HEK293 (cell line): ENCODE results near the gene HMGN4.

ENCODE experiments used
- CTCF ChIA-PET: fragments of 350-600 bp; formaldehyde crosslinking; extraction: SDS; loops from one replicate; lab custom pipeline; 2021; ENCODE audit warnings: antibody characterized with exemption; lab: Yijun Ruan, JAX
- POLR2A ChIA-PET: fragments of 300-600 bp; formaldehyde crosslinking; extraction: SDS; loops from one replicate; lab custom pipeline; 2020; ENCODE audit warnings: antibody characterized with exemption, inconsistent platforms; lab: Yijun Ruan, JAX
- H3K27ac ChIP-seq: fragments of 200-500 bp; sonication (Bioruptor generic); 2 replicates; pipeline ENCODE4 v1.5.1; 2014; ENCODE audit warnings: low read depth, low read length, control low read depth, inconsistent platforms; ENCODE audit errors: extremely low read depth
- H3K36me3 ChIP-seq, 2 experiments: fragments of 200-500 bp in 1 of 2; sonication (Bioruptor generic) in 1 of 2; 1 replicate in 1 of 2; 2 replicates in 1 of 2; pipeline ENCODE4 v1.5.1; 2014 to 2017; ENCODE audit warnings: inconsistent platforms in 2 of 2, low read length in 2 of 2; ENCODE audit not compliant: control insufficient read depth in 2 of 2, insufficient read depth in 1 of 2
- H3K4me1 ChIP-seq: fragments of 200-500 bp; sonication (Bioruptor generic); 2 replicates; pipeline ENCODE4 v1.5.1; 2014; ENCODE audit warnings: mild to moderate bottlenecking, low read length, inconsistent platforms; ENCODE audit not compliant: control insufficient read depth, insufficient read depth
- H3K4me3 ChIP-seq: 2 replicates; pipeline ENCODE4 v1.5.1; 2011; ENCODE audit warnings: low read depth, mild to moderate bottlenecking, control low read depth, low read length, moderate library complexity
- H3K9me3 ChIP-seq: fragments of 200-500 bp; sonication (Bioruptor generic); 2 replicates; pipeline ENCODE4 v1.5.1; 2014; ENCODE audit warnings: low read depth, low read length, inconsistent platforms; ENCODE audit not compliant: control insufficient read depth, insufficient read depth
- HOXD13 ChIP-seq: sonication (generic); formaldehyde crosslinking; IDR thresholded peaks from 2 replicates; pipeline ENCODE4 v1.8.0; 2022; ENCODE audit warnings: missing genetic modification reagents, borderline replicate concordance
- KLF8 ChIP-seq: fragments of 450-650 bp; formaldehyde crosslinking; IDR thresholded peaks from 2 replicates; pipeline ENCODE4 v1.5.1; 2016; ENCODE audit warnings: missing biosample characterization, missing genetic modification characterization
- MEIS1 ChIP-seq: sonication (generic); formaldehyde crosslinking; IDR thresholded peaks from 2 replicates; pipeline ENCODE4 v1.8.1; 2022; ENCODE audit warnings: missing genetic modification reagents, mild to moderate bottlenecking, borderline replicate concordance
- PRDM1 ChIP-seq: fragments of 450-650 bp; formaldehyde crosslinking; IDR thresholded peaks from 2 replicates; pipeline ENCODE4; 2016; ENCODE audit warnings: missing biosample characterization, missing genetic modification characterization
- REPIN1 ChIP-seq: fragments of 450-650 bp; formaldehyde crosslinking; IDR thresholded peaks from 2 replicates; pipeline ENCODE4 v1.5.1; 2017; ENCODE audit warnings: missing biosample characterization, missing genetic modification characterization, low read depth
- ZBTB17 ChIP-seq: fragments of 450-650 bp; formaldehyde crosslinking; IDR thresholded peaks from 2 replicates; pipeline ENCODE4 v1.5.1; 2016; ENCODE audit warnings: missing biosample characterization, missing genetic modification characterization
- ZBTB21 ChIP-seq: fragments of 450-650 bp; formaldehyde crosslinking; IDR thresholded peaks from 2 replicates; pipeline ENCODE4 v1.5.1; 2017; ENCODE audit warnings: missing biosample characterization, missing genetic modification characterization
- ZBTB8A ChIP-seq: fragments of 450-650 bp; formaldehyde crosslinking; IDR thresholded peaks from 2 replicates; pipeline ENCODE4 v1.5.1; 2016; ENCODE audit warnings: missing biosample characterization, missing genetic modification characterization
- ZFP37 ChIP-seq: fragments of 450-650 bp; formaldehyde crosslinking; IDR thresholded peaks from 2 replicates; pipeline ENCODE4 v1.5.1; 2016; ENCODE audit warnings: missing biosample characterization, missing genetic modification characterization
- ZFP69B ChIP-seq: fragments of 450-650 bp; formaldehyde crosslinking; IDR thresholded peaks from 2 replicates; pipeline ENCODE4 v1.5.1; 2016; ENCODE audit warnings: missing biosample characterization, missing genetic modification characterization
- ZIC2 ChIP-seq: fragments of 450-650 bp; formaldehyde crosslinking; IDR thresholded peaks from 2 replicates; pipeline ENCODE4 v1.5.1; 2016; ENCODE audit warnings: missing biosample characterization, missing genetic modification characterization
- ZNF157 ChIP-seq: fragments of 450-650 bp; formaldehyde crosslinking; IDR thresholded peaks from 2 replicates; pipeline ENCODE4 v1.5.1; 2016; ENCODE audit warnings: missing biosample characterization, missing genetic modification characterization
- ZNF223 ChIP-seq: fragments of 450-650 bp; formaldehyde crosslinking; IDR thresholded peaks from 2 replicates; pipeline ENCODE4 v1.5.1; 2016; ENCODE audit warnings: missing biosample characterization, missing genetic modification characterization
- ZNF292 ChIP-seq: fragments of 450-650 bp; formaldehyde crosslinking; IDR thresholded peaks from 2 replicates; pipeline ENCODE4 v1.5.1; 2016; ENCODE audit warnings: low read depth, missing biosample characterization, missing genetic modification characterization, borderline replicate concordance
- ZNF473 ChIP-seq: fragments of 450-650 bp; formaldehyde crosslinking; IDR thresholded peaks from 2 replicates; pipeline ENCODE4 v1.5.1; 2017; ENCODE audit warnings: missing biosample characterization, missing genetic modification characterization
- ZNF549 ChIP-seq: fragments of 450-650 bp; IDR thresholded peaks from 2 replicates; pipeline ENCODE4 v1.5.1; 2018; ENCODE audit warnings: missing biosample characterization, missing genetic modification characterization, mild to moderate bottlenecking, inconsistent platforms, moderate library complexity
- ZNF560 ChIP-seq: fragments of 450-650 bp; formaldehyde crosslinking; IDR thresholded peaks from 2 replicates; pipeline ENCODE4 v1.5.1; 2017; ENCODE audit warnings: missing biosample characterization, missing genetic modification characterization, borderline replicate concordance
- ZNF561 ChIP-seq: fragments of 450-650 bp; IDR thresholded peaks from 2 replicates; pipeline ENCODE4 v1.5.1; 2018; ENCODE audit warnings: missing biosample characterization, missing genetic modification characterization, borderline replicate concordance
- ZNF692 ChIP-seq: fragments of 450-650 bp; formaldehyde crosslinking; IDR thresholded peaks from 2 replicates; pipeline ENCODE4 v1.5.1; 2016; ENCODE audit warnings: missing biosample characterization, missing genetic modification characterization
- ZNF837 ChIP-seq: fragments of 450-650 bp; formaldehyde crosslinking; IDR thresholded peaks from 2 replicates; pipeline ENCODE4 v1.5.1; 2016; ENCODE audit warnings: missing biosample characterization, missing genetic modification characterization
- ZSCAN30 ChIP-seq: fragments of 450-650 bp; IDR thresholded peaks from 2 replicates; pipeline ENCODE4 v1.5.1; 2018; ENCODE audit warnings: missing biosample characterization, mild to moderate bottlenecking, missing genetic modification characterization, moderate library complexity
- TF ChIP-seq, protein P1 (sequence below): fragments of 450-650 bp; formaldehyde crosslinking; IDR thresholded peaks from 2 replicates; pipeline ENCODE4 v1.5.1; 2016; ENCODE audit warnings: missing biosample characterization, missing genetic modification characterization
- TF ChIP-seq, protein P2 (sequence below): fragments of 450-650 bp; formaldehyde crosslinking; IDR thresholded peaks from 2 replicates; pipeline ENCODE4 v1.5.1; 2016; ENCODE audit warnings: missing biosample characterization, missing genetic modification characterization
- TF ChIP-seq, protein P3 (sequence below): fragments of 450-650 bp; formaldehyde crosslinking; IDR thresholded peaks from 2 replicates; pipeline ENCODE4 v1.5.1; 2016; ENCODE audit warnings: missing biosample characterization, missing genetic modification characterization

HMGN4 gene

GRCh38 chr6:26530203-26530602 is 8.0 kb upstream of the HMGN4 start (continued):
- TF ChIP-seq, protein P1, sequence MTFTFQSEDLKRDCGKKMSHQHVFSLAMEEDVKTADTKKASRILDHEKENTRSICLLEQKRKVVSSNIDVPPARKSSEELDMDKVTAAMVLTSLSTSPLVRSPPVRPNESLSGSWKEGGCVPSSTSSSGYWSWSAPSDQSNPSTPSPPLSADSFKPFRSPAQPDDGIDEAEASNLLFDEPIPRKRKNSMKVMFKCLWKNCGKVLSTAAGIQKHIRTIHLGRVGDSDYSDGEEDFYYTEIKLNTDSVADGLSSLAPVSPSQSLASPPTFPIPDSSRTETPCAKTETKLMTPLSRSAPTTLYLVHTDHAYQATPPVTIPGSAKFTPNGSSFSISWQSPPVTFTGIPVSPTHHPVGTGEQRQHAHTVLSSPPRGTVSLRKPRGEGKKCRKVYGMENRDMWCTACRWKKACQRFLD (tag by site-specific recombination), result no peak
- TF ChIP-seq ZNF549 (tag by site-specific recombination) (no peak), ZNF561 (tag by site-specific recombination) (no peak), ZNF837 (tag by site-specific recombination) (no peak), ZFP37 (tag by site-specific recombination) (no peak), ZBTB8A (tag by site-specific recombination) (no peak)

DNA sequence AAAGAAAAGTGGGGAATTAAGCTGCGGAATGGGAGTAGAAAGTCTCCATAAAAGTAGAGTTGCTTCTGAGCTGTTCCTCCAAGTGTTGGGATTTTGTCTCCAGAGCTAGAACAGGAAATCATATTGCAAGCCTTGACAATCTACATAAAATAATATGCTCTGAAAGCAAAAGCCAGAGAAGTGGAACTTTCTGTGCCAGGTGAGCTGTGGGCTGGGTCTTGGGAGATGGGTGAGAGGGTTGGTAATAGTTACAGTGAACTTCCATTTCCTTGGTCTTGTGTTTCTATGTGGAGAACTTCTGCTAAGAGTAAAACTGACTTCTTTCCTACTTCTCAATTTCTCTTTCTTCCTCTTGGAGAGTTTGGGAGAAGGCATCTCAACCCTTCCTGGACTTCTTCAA is 6.3 kb upstream of the HMGN4 start:
- CTCF ChIA-PET, result interaction anchor here (0.8 to 1.1 kb wide), 2 partner anchors 159 to 204 kb away, joined by 5 to 7 read pairs; no protein-coding TSS in a partner anchor
- Histone ChIP-seq H3K27ac (no peak overlapping the region), H3K4me3 (no peak overlapping the region), H3K9me3 (no peaks in the 10 kb centered on the region), H3K4me1 (peaks cover 5% of the 10 kb centered on the region; the same call in 1 of the 2 replicates), H3K36me3 (no peaks in the 10 kb centered on the region)
- TF ChIP-seq PRDM1 (tag by site-specific recombination) (peak; percentile 86), ZFP69B (tag by site-specific recombination) (0 out of 2 replicates have a peak, but pooled peaks have one; percentile 51), HOXD13 (CRISPR knock-in tag) (no peak), ZNF692 (tag by site-specific recombination) (no peak)
- POLR2A ChIA-PET, result interaction anchor here (0.9 to 1.5 kb wide), 2 partner anchors 36 to 58 kb away, joined by 3 to 5 read pairs; no protein-coding TSS in a partner anchor

DNA sequence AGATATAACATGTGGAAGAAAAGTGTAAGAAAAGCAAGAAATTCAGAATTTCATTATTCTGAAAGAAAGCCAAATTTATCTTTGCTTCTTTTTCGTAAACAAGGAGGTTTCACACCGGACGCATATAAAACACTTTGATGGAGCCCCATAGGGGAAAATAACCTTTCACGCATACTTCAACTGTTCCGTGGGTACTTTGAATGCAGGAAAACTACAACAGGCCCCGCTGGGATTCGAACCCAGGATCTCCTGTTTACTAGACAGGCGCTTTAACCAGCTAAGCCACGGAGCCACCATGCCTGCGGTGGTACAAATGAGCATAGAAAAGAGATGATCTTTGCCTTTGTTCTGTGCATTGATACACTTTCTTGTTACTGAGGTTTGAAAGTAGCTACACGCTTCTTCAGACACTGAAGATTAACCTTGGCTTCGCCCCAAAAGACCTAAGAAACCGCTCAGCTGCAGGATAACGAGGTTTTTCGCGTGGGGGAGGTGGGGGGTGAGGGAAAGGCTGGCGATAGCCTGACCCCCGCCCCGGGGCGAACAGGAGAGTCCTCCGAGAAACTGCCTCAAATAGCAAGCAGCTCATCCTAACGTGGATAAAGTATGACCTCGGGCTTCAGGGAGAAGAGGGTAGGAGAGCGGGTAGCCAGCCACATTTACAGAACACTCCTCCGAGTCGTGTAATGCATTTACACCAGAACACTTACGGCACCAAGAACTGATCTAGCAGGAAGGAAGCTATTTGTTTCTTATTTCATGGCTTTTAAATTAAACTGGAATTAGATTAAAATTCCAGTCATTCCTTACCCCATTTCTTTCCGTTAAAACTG is 5.3 kb upstream of the HMGN4 start:
- ChIA-PET POLR2A (interaction anchor here (0.5 to 1.9 kb wide), 13 partner anchors 11 to 316 kb away, joined by 3 to 12 read pairs (median 4); partner anchors contain the start of gene BTN3A3), CTCF (interaction anchor here (0.9 to 1.1 kb wide), 6 partner anchors 21 to 248 kb away, joined by 3 to 7 read pairs (median 4); no protein-coding TSS in a partner anchor)
- H3K27ac ChIP-seq, result peak overlapping the region; percentile 64
- peaks cover 5% of the 10 kb centered on the region; the same call in 1 of the 2 replicates for H3K4me1 ChIP-seq
- H3K4me3 ChIP-seq, result peak overlapping the region; percentile 59
- H3K9me3 ChIP-seq, result no peaks in the 10 kb centered on the region
- no peaks in the 10 kb centered on the region for H3K36me3 ChIP-seq
- TF ChIP-seq ZNF692 (tag by site-specific recombination) (peak; percentile 67), ZNF560 (no peak), ZBTB17 (tag by site-specific recombination) (peak; percentile 77), ZNF292 (no peak), ZNF473 (no peak), ZNF223 (tag by site-specific recombination) (no peak), ZSCAN30 (tag by site-specific recombination) (peak; percentile 92), KLF8 (tag by site-specific recombination) (peak; percentile 73), REPIN1 (peak; percentile 56; the same call in 1 of the 2 replicates), ZNF157 (no peak), MEIS1 (CRISPR knock-in tag) (no peak), ZIC2 (tag by site-specific recombination) (no peak), ZBTB21 (tag by site-specific recombination) (0 out of 2 replicates have a peak, but pooled peaks have one; percentile 18)
- TF ChIP-seq, protein P2, sequence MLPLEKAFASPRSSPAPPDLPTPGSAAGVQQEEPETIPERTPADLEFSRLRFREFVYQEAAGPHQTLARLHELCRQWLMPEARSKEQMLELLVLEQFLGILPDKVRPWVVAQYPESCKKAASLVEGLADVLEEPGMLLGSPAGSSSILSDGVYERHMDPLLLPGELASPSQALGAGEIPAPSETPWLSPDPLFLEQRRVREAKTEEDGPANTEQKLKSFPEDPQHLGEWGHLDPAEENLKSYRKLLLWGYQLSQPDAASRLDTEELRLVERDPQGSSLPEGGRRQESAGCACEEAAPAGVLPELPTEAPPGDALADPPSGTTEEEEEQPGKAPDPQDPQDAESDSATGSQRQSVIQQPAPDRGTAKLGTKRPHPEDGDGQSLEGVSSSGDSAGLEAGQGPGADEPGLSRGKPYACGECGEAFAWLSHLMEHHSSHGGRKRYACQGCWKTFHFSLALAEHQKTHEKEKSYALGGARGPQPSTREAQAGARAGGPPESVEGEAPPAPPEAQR (tag by site-specific recombination), result no peak
- TF ChIP-seq, protein P3, sequence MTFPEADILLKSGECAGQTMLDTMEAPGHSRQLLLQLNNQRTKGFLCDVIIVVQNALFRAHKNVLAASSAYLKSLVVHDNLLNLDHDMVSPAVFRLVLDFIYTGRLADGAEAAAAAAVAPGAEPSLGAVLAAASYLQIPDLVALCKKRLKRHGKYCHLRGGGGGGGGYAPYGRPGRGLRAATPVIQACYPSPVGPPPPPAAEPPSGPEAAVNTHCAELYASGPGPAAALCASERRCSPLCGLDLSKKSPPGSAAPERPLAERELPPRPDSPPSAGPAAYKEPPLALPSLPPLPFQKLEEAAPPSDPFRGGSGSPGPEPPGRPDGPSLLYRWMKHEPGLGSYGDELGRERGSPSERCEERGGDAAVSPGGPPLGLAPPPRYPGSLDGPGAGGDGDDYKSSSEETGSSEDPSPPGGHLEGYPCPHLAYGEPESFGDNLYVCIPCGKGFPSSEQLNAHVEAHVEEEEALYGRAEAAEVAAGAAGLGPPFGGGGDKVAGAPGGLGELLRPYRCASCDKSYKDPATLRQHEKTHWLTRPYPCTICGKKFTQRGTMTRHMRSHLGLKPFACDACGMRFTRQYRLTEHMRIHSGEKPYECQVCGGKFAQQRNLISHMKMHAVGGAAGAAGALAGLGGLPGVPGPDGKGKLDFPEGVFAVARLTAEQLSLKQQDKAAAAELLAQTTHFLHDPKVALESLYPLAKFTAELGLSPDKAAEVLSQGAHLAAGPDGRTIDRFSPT (tag by site-specific recombination), result no peak
